ENCODE results near the gene STK32C.

- TF ChIP-seq ZNF274 (IDR thresholded peaks at IDR 0.05; ENCODE audit: low read depth, low read length) (no peak), YY1 (IDR thresholded peaks at IDR 0.05; ENCODE audit: insufficient read depth, insufficient read length) (no peak)
Measured at GRCh38 chr10:132264306-132264950, 43.3 kb downstream of the STK32C start.
